Fibroblast of the conjunctiva (primary cell): ENCODE data around the gene ACTR8.

Source experiments
- DNase-seq: peaks from one replicate; pipeline ENCODE4 v3.0.0-alpha.2; 2010; ENCODE audit warnings: low read depth

ACTR8 gene

DNA sequence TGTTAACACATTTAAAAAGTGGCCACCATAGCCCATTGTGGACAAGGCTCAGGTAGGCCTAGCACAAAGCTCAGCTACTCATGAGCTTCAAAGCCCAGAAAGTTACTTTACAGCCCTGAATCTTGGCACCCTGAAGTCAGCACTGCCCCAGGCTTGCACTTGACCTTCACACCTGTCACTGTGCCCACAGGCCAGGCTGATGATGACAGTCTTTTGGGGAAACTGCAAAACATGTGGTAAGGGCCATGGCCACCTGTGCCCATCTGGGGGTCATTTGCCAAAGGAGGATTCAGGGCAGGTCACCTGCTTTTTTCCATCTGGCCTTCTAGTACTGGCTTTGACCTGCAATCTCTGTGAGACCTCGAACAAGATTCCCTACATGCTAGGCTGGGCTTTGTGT is 46.7 kb downstream of the ACTR8 start:
- DNase-seq = no peak

DNA sequence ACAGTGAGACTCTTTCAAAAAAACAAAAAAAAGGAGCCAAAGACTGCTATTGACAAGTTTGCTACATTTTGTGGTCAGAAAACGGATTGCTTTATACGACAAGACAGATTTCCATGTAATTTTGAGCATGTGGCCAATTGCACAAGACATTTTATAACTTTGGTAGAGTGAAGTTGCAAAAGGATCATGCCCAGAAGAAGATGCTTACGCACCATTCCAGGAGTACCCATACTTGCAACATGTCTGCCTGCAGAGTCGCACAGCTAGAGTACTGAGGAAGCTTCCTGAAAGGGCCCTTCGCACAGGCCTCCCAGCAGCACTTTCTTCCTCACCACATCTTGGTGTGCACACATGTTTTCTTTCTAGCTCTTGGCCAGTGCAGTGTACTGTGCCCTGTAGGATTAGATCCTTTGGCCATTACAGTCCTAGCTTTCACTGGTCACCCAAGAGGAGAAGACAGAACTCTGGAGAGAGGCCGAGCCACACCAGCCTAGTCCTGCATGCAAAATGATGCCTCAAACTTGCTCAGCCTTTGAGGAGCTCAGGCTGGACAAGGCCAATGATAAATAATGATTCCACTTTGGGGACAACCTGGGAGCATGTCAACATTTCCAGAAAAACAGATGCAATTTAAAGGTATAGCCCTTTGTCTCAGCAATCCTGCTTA is 47.4 kb downstream of the ACTR8 start:
- no peak for DNase-seq

DNA sequence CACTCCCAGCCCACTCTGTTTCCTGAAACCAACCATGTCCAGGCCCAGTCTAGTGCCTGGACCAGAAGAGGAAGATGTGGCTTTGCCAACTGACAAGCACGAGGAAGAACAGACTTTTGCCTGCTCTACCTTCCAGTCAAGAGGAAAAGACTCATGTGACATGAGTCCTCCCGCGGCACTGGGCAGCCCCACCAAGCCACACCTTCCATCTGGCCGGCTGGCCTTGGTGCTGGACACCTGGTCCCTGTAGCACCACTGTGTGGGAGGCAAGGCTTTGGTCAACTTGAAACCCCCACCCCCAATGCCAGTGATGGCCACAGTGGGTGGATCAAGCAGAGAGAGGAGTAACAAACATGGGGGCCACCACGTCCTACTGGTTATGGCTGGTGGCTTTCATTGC is 48.3 kb downstream of the ACTR8 start:
- no peak for DNase-seq

DNA sequence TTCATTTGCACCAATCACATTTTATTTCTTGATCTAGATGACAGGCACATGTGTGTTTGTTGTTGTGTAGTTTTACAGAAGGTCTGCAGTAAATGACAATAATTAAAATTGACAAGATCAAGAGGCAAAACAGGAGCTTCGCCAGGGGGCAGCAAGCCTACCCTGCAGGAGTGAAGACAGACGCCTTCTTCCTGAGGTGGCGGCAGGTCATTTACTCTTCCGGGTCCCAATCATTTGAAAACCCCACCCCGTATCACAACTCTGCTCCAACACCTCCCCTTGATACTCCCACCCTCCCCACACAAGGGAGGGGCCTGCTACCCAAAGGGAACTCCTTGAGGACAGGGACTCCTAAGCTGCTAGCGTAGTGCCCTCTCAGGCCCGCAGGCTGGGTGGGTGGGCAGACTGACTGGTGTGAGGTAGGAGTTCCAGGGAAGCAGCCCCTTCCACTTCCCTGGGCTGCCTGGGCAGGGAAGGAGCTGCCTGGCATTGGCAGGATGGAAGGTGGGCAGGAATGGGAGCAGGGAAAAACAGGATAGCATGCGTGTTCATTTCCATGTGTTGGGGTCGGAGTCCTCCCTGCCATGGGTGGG is 48.8 kb downstream of the ACTR8 start:
- DNase-seq = no peak

DNA sequence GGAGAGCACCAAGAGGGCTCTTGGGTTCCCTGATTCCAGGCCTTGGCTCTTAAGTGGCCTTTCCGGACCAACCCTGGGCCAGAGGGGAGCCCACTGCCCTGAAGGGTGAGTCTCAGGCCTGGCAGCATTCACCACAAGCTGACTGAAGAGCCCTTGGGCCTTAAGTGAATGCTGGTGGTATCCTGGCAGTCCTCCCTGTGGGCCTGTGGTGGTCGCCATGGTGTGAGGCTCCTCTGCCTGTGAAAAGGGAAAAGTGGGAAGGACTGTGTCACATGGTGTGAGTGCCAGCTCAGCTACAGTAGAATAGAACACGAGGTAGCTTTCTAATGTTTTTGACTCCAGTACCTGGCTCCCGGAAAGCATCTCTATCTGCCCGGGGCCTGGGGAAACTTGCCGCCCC is 51.0 kb downstream of the ACTR8 start:
- no peak for DNase-seq

DNA sequence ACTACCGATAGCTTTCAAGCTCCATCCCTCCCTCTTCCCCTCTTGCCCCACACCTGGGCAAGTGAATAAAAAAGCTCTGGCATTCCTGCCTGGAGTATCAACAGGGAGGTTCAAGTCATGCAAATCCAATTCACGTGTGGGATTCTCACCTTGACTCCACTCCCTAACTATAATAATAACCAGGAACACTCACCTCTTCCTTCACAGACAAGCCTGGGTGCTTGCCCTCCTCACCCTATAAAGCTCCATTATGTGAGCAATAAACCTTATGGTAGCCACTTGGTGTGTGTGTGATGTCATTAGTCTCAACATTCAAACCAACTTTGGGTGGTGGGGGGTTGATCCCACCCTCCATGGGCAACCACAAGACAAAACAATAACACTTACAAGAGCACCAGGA is 52.3 kb downstream of the ACTR8 start:
- no peak for DNase-seq

DNA sequence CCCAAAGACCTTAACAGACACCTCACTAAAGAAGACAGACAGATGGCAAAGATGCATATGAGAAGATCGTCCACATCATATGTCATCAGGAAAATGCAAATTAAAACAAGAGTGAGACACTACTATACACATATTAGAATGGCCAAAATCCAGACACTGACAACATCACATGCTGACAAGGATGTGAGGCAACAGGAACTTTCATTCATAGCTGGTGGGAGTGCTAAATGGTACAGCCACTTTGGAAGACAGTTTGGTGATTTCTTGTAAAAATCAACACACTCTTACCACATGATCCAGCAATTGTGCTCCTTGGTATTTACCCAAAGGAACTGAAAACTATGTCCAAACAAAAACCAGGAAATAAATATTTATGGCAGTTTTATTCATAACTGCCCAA is 53.4 kb downstream of the ACTR8 start:
- no peak for DNase-seq

DNA sequence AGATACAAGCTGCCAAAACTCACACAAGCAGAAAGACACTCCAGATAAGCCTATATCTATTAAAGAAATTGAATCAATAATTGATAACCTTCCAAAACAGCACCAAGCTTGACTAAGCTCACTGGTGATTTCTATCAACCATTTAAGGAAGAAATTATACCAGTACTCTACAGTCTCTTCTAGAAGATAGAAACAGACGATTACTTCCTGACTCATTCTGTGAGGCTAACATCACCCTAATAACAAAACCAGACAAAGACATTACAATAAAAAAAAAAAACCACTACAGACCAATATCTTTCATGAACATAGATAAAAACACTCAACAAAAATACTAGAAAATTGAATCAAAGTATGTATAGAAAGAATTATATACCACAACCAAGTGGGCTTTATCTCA is 55.9 kb downstream of the ACTR8 start:
- no peak for DNase-seq

DNA sequence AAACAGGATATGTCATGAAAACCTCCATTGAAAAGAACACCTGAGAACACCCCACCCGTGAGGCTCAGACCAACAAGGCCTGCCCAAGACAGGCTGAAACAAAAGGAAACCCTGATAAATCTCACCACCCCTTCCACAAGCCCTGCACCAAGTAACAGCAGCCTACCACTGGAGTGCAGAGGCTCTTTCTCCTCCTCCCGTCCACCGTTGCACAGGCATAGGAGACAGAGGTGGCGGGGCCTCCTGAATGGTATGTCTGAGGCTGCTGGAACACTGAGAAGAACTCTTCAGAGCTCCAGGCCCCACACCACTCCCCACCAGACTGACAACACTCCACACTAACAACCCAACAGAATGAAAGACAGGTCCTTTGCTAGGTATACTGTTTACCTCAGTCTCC is 57.2 kb downstream of the ACTR8 start:
- DNase-seq = no peak

DNA sequence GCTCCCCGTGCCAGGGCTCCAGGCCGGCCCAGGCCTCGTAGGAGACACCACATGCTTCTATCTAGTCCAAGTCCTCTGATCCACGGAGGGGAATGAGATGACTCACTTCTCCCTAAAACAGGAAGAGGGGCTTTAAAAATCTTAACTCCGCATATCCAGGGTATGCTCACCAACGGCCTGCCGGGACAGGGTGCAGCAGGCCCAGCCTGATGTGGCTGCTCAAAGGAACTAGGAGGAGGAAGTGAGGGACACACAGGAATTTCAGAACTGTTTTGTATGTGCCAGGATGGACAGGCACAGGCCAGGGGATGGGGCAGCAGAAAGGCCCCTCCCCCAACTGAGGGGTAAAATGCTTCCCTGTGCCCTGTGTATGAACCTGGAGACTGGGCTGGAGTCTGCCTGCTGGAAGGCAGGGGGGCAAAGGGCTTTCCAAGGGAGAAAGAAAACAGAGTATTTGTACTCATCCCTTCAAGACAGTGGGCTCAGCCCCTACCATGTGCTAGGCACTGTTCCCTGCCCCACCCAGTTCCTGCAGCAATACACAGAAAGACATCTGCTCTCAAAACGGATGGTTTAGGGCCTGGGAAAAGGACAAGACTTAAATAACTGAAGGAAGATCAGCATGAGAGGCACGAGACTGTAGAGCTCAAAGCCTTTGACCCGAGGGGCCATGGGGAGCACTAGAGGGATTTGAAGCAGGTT is 57.8 kb downstream of the ACTR8 start:
- DNase-seq = no peak

DNA sequence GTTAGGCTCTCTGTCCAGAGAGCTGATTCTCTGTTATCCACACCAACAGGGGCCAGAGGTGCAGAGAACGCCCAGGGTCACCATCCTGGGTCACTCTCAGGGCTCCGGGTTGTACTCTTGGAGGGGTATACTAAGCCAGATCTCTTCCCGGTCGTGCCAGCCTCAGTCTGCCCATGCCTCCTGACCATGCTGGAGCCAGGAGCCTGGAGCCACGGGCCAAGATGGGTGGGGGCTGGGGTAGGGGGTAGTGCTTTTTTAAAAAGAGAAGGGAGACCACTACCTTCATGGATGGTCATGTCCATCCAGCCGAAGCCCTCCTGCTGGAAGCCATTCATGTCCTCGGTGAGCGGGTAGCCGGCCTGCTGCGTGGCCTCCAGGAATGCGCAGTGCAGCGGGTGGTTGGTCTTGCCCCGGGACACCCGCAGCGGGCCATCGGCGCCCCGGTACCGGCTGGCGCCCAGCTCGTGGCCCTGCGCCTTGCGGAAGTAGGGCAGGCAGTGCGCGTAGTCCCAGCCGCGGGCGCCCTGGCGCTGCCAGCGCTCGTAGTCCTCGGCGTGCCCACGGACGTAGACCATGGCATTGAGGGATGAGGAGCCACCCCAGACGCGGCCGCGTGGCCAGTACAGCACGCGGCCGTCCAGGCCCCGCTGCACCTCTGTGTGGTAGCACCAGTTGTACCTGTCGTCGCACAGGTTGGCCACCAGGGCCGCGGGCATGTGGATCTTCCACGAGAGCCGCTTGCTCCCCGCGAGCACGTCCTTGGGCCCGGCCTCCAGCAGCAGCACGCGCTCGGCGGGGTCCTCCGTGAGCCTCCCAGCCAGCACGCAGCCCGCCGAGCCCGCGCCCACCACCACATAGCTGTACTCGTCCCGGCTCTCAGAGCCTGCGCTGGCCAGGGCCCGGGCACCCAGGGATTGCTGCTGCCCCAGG is 58.7 kb downstream of the ACTR8 start:
- DNase-seq = no peak

DNA sequence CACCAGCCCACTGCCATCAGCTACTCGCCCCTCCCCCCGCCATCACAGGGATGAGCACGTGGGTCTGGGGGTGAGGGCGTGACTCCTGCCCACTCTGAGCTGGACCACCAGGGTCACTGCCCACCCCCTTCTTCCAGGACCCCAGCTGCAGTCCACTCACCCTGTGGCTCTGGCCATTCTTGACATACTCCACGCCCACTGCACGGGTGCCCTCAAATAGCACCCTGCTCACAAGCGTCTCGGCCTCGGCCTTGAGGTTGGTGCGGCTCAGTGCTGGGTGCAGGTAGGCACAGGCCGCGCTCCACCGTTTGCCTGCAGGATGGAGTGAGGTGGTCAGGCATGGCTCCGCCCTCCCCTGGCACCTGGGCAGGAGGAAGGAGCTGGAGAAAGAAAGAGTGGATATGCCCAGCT is 59.6 kb downstream of the ACTR8 start:
- no peak for DNase-seq

DNA sequence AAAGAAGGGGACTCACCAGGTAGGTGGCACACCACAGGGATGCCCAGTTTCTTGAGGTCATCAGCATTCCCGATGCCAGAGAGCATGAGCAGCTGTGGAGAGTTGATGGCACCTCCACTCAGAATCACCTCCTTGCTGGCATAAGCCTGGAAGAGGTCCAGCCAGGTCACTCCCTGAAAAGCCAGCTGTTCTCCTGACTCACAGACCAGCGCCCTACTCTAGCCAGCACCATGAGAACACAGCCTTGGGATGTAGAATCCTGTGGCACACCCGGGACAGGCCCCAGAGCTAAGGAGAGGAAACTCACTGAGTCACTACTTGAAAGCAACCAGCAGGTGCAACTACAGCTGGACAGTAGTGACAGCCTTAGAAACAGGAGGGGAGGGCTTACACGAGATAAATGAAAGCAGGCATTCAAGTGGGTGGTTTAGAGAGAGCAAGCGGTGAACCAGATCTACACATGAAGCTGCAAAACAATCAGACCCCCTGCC is 60.3 kb downstream of the ACTR8 start:
- DNase-seq = no peak

DNA sequence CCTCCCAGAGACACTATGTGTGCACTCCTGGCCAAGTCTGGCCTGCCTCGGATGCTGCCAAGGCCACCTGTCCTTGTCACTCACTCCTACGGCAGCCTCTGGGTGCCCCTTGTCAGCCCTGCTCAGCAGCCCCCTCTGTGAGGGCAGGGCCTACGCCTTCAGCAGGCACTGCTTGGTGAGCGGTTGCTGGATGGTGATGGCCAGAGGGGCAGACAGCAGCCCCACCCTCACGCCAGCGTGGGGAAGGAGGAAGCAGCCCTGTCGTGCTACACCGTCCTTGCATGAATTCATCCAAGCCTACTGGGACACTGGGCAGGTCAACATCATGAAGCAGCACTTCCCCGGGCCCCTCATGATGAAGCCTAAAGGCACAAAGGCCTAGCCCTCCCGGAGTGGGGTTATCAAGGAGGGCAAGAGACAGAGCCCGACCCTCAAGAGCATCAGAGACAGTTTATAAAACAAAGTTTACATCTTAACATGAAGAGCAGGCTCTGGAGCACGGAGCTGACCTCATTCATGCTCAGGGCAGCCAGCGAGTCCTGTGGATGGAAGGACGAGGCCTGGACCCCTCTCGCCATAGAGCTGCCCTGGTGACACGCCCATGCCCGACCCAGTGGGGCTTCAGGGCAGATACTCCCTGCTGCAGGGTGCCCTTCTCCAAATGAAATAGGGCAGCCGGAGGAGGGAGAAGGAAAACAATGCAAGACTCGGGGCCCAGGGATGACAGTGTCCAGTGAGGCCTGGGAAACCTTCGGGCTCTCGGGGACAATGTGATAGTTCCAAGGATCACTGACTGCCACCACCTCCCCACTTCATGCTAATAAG is 61.0 kb downstream of the ACTR8 start:
- DNase-seq = no peak

DNA sequence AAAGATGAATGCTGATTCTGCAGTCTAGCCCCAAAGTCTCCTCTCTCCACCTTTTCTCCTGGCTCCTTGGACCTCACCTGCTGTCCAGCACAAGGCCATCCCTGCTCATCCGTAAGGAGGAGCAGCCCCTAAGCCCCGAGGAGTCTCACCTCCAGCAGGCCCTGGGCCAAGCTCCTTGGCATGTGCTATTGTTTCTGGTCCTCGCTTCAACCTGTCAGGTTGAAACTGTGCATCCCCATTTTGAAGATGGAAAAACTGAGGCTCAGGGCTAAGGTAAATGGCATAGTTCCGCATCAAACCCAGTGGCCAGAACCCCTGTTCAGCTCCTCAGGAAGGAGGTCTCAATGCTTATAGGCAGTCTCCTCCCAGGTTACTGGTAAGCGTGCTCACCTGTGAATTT is 61.9 kb downstream of the ACTR8 start:
- DNase-seq = no peak

DNA sequence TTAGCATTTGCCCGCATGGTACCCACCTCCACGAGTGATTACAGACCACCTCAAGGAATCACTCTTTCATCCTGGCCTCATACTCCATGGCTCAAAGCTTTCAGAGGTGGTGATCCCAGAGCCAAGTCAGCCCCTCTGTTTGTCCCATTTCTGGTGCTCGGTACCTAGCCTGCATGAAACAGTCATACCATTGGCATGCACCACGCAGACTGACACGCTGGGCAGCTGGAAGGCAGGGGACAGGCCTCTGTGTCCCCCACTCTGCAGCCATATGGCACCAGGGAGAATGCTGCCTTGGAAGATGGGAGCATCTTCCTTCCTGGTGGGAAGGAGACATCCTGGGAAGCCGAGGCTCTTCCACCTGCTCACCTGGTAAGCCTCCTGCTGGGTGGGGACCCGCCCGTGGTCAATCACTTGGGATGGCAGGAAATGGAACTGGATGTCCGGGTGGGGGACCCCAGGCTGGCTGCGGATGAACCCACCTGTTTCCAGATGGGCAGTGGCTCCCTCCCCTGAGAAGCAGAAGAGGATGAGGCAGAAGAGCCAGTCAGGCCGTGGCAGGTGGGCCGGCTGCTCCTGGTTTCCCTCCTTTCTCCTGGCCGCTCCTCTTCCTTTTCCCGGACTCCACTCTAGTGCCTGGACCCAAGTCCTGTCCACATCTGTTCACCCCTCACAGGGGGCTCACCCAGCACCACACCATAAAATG is 62.6 kb downstream of the ACTR8 start:
- no peak for DNase-seq

DNA sequence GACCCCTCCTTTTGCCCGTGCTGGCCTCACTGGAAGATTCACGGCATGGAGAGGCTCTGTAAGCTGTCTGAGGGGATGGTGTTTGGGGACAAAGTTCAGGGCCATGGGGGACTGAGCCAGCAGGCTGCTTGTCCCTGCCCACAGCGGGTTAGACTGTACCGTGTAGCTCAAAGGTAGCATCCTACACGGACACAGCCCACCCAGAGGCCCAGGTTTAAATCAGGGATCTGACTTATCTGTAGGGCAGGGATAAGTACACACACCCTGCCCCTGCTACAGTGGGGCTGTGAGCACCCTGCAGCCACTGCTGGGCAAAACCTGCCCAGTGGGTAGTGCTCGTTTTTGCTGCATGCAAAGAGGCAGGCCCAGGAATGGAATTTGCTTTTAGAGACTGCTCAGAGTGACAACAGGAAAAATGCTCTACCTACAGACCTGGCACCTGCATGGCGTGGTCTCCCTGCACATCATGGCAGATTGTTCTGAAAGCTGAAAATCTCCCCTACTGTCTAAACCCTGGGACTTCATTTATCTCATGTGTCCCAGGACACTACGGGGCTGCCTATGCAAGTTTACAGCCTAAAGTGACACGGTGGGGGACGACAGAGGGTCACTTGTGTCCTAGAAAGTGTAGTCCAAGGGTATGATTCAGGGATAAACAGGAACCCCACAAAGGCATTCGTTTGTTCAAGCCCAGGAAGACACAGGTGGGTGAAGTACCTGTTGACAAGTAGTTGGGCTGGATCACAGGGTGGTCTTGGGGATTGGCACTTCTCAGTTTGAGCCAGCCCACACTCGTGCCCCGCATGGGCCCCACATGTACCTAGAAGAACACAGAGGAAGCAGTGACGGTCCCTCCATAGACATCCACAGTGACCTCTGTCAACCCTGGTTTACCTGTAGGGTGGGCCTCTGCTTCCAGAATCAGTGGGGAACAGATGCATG is 63.5 kb downstream of the ACTR8 start:
- no peak for DNase-seq

DNA sequence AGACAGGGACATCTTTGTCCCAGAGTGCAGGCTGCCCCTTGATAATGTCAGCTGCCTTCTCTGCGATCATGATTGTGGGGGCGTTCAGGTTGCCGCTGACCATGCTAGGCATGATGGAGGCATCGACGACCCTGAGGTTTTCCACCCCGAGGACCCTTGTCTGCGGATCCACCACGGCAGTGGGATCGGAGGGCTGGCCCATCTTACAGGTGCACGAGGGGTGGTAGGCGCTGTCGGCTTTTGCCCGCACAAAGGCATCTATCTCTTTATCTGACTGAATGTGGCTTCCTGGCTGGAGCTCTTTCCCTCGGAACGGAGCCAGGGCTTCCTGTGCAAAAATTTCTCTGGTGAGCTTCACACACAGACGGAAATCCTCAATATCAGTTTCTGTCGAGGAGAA is 64.1 kb downstream of the ACTR8 start:
- no peak for DNase-seq

DNA sequence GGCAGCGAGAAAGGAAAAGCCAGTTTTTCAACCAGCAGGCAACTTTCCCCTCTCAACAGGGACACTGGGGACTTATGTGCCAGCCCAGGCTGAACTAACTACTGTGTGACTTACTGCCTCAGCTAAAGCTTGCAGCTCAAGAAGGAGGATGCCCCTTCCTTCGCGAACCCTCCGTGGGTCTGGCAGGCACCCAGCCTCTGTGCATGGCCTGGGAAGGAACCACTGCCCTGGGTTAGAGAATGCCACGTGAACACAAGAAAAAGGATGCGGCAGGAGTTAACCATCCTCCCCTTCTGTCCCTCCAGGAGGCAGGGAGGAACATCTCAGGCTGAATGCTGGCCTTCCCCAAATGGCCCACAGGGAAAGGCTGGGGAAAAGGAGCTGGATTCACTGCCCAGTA is 64.7 kb downstream of the ACTR8 start:
- no peak for DNase-seq
